LNCaP clone FGC (cell line): ENCODE measurements around the gene CACHD1.

Source experiments
- DNase-seq: peaks from one replicate; pipeline ENCODE4 v3.0.0-alpha.2; 2011; ENCODE audit warnings: low read depth
- H3K4me3 ChIP-seq: 2 replicates; pipeline ENCODE4 v1.5.1; 2011; ENCODE audit warnings: mild to moderate bottlenecking, low read depth, low read length, control low read depth
- CTCF ChIP-seq: IDR thresholded peaks from 2 replicates; pipeline ENCODE4 v1.5.1; 2012; ENCODE audit warnings: mild to moderate bottlenecking; ENCODE audit not compliant: control insufficient read depth, insufficient read depth; ENCODE audit errors: extremely low read depth

CACHD1 gene

GRCh38 chr1:64493831-64494230 is 23.9 kb downstream of the CACHD1 start:
- H3K4me3 ChIP-seq: no peak overlapping the region
- no peak for DNase-seq
- TF ChIP-seq CTCF: no peak

- H3K4me3 ChIP-seq: no peak overlapping the region
- DNase-seq: no peak
- TF ChIP-seq CTCF: no peak
Observed at GRCh38 chr1:64494659-64495058, 24.7 kb downstream of the CACHD1 start.

- DNase-seq: peak; percentile 96
- no peak overlapping the region for H3K4me3 ChIP-seq
- no peak for TF ChIP-seq CTCF
Observed at GRCh38 chr1:64495878-64496277, 25.9 kb downstream of the CACHD1 start.

GRCh38 chr1:64496606-64497005 is 26.7 kb downstream of the CACHD1 start:
- no peak overlapping the region for H3K4me3 ChIP-seq
- no peak for TF ChIP-seq CTCF
- DNase-seq: no peak

GRCh38 chr1:64497088-64497883 is 27.4 kb downstream of the CACHD1 start:
- TF ChIP-seq CTCF: no peak
- H3K4me3 ChIP-seq: no peak overlapping the region
- no peak for DNase-seq

- no peak overlapping the region for H3K4me3 ChIP-seq
- TF ChIP-seq CTCF: no peak
- no peak for DNase-seq
Observed at GRCh38 chr1:64498325-64498724, 28.4 kb downstream of the CACHD1 start.

GRCh38 chr1:64499011-64499410 is 29.1 kb downstream of the CACHD1 start:
- no peak for TF ChIP-seq CTCF
- H3K4me3 ChIP-seq: no peak overlapping the region
- no peak for DNase-seq
